GM12873 (cell line): ENCODE data around the gene TAB2.

Experiments
- TF ChIP-seq, protein P1 (sequence below): IDR thresholded peaks from 2 replicates; pipeline ENCODE4 v1.5.1; 2012; ENCODE audit warnings: low read depth, mild to moderate bottlenecking, moderate library complexity, low read length, control low read depth; ENCODE audit not compliant: insufficient read depth; ENCODE audit errors: missing control alignments

The TAB2 gene

DNA sequence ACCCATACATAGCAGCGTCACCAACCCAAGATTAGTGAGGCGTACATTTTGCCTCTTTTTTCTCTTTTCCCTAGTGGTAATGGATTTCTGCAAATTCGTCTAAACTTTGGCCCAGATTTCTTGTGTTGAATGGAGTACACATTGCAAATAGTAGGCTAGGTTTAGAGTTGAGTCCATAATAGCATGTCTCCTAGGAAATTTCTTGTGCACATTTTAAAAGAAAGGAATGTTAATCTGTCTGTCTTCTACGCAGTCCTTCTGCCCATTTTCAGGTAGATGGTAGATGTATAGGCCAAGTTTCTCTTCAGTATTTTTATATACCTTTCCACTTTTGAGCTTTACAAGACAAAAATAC is 15.7 kb downstream of the TAB2 start:
- TF ChIP-seq, protein P1, sequence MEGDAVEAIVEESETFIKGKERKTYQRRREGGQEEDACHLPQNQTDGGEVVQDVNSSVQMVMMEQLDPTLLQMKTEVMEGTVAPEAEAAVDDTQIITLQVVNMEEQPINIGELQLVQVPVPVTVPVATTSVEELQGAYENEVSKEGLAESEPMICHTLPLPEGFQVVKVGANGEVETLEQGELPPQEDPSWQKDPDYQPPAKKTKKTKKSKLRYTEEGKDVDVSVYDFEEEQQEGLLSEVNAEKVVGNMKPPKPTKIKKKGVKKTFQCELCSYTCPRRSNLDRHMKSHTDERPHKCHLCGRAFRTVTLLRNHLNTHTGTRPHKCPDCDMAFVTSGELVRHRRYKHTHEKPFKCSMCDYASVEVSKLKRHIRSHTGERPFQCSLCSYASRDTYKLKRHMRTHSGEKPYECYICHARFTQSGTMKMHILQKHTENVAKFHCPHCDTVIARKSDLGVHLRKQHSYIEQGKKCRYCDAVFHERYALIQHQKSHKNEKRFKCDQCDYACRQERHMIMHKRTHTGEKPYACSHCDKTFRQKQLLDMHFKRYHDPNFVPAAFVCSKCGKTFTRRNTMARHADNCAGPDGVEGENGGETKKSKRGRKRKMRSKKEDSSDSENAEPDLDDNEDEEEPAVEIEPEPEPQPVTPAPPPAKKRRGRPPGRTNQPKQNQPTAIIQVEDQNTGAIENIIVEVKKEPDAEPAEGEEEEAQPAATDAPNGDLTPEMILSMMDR, result no peak

DNA sequence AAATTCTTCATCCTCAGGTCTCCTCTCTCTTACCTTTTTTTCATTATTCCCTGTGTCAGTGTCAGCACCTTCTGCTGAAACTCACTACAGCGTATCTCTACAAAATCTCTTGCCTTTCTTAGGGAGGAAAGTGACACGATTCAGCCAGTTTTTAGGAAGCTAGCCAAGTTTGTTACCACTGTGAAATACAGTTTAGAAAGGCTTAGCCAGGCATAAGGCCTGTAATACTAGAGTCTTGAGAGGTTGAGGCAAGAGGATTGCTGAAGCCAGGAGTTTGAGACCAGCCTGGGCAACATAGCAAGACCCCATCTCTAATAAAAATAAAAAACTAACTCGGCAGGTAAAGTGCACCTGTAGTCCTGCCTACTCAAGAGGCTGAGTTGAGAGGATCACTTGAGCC is 16.7 kb downstream of the TAB2 start:
- TF ChIP-seq, protein P1, result no peak

DNA sequence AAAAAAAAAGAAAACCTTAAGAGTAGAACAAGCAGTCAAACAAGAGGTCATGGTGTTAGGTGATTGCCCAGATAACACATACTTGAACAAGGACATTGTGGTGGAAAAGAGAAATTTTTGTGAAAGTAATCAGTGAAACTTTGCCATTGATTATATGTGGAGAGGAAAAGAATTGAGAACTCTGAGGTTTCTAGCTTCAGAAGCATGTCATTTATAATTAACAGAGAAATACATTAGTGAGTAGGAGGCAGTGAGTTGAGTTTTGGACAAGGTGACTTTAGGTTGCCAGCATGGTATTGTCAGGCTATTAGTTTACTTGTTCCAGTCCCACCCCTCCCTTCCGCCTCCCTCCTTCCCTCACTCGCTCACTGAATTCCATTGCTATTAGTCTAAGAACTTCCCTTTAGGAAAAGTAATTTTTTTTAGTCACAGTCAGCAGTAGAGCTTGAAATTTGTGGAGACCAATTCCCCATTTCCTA is 17.2 kb downstream of the TAB2 start:
- TF ChIP-seq, protein P1, result no peak

DNA sequence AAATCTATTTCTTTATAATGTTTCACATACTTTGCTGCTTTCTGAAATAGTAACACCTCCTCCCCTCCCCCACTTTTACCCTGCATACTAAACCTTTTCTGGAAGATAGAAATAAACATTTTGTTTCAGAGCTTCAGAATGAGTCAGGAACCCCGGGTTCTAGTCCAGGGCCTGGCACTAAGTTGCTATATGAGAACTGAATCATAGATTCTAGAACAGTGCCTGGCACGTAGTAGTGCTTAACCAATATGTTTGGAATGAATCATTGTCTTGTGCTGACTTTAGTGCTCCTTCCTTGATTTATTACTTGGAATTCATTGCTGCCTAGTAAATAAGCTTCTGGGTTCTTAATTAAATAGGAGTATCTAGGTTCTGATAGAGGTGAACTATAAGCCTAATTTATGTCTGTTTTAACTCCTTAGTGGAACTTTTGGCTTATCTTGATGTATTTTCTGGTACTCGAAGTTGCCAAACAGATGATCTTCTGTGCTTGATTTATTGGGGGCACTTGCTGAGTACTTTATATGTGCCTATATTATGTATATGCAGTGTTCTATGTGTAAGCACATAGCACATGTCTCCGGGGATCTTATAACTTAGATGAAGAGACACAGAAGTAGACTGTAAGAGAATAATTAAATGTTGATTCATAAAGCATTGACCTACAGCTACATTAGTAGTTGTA is 18.6 kb downstream of the TAB2 start:
- TF ChIP-seq, protein P1, result no peak

DNA sequence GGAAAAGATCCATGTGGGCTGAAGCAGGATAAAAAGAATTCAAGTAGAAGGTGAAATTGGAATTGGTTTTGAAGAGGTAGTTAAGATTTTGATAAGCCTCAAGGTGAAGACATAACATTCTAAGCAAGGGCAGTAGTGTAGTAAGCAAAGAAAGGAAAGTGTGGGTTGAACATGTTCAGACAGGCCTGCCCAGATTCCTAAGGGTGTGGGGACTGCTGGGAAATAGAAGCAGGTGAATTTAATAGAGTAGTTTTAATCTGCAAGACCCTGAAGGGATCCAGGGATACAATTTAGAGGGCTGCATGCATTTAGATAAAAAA is 19.1 kb downstream of the TAB2 start:
- TF ChIP-seq, protein P1, result no peak

DNA sequence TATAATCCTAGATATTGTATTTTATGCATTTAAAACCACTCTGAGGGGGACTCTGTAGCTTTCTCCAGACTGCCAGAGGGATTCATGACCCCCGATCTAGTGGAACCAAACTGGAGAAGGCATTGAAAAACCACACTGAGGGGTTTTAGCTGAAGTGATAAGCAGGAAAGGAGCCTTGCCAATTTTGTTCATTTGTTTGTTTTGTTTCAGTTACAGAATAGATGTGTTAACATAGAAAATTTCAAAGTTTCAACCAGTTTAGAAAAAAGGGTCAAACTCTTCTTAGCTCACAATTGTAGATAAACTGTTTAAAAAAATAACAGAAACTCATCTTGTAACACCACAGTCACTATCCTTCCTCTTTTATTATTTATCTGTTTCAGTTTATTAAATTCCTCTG is 19.8 kb downstream of the TAB2 start:
- TF ChIP-seq, protein P1, result no peak

DNA sequence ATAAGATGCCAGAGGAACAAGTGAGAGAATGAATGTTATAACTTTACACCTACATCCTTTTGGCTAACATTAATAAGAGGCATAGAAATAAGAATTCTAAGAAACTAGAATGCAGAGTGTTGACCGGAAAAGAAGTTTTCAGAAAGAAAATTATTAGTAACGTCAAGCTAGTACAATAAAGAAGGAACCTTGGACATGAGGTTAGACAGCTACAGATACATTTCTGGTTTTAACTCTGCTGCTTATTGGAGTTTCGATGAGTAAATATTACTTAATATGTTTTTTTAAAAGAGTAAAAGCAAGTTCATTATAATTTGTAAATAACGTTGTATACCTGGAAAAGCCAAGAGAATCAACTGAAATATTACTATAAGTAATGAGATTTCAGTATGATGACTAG is 22.7 kb downstream of the TAB2 start:
- TF ChIP-seq, protein P1, result no peak
